Tibial nerve (tissue), 4 donors: ENCODE results near the gene FAM20A.

Experiments used
- EP300 ChIP-seq, 2 donors: sonication (generic); formaldehyde crosslinking; IDR thresholded peaks; one replicate each; pipeline ENCODE4 v1.6.1; 2017; ENCODE audit warnings: antibody characterized with exemption in 2 of 2, mild to moderate bottlenecking in 1 of 2
- POLR2A ChIP-seq, 2 donors: fragments of 450-650 bp; IDR thresholded peaks; one replicate each; pipeline ENCODE4 v1.6.1; 2017; ENCODE audit warnings: antibody characterized with exemption in 2 of 2, mild to moderate bottlenecking in 2 of 2, moderate library complexity in 2 of 2
- TF ChIP-seq, protein P1 (sequence below), 5 experiments: fragments of 200-600 bp in 3 of 5; fragments of 450-650 bp in 2 of 5; sonication (generic) in 3 of 5; IDR thresholded peaks; one replicate each; pipeline ENCODE4 v1.5.1; 2016 to 2019; ENCODE audit warnings: antibody characterized with exemption in 5 of 5, mild to moderate bottlenecking in 3 of 5, moderate library complexity in 2 of 5

- TF ChIP-seq, protein P1, sequence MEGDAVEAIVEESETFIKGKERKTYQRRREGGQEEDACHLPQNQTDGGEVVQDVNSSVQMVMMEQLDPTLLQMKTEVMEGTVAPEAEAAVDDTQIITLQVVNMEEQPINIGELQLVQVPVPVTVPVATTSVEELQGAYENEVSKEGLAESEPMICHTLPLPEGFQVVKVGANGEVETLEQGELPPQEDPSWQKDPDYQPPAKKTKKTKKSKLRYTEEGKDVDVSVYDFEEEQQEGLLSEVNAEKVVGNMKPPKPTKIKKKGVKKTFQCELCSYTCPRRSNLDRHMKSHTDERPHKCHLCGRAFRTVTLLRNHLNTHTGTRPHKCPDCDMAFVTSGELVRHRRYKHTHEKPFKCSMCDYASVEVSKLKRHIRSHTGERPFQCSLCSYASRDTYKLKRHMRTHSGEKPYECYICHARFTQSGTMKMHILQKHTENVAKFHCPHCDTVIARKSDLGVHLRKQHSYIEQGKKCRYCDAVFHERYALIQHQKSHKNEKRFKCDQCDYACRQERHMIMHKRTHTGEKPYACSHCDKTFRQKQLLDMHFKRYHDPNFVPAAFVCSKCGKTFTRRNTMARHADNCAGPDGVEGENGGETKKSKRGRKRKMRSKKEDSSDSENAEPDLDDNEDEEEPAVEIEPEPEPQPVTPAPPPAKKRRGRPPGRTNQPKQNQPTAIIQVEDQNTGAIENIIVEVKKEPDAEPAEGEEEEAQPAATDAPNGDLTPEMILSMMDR (IDR thresholded peaks at IDR 0.05) = no peak
- no peak for TF ChIP-seq POLR2A (IDR thresholded peaks at IDR 0.05)
- TF ChIP-seq EP300 (IDR thresholded peaks at IDR 0.05) = no peak
Measured at GRCh38 chr17:68489919-68490318, 111.2 kb downstream of the FAM20A start.
